GM06990 (cell line): ENCODE measurements around the gene CD6.

Experiments used
- DNase-seq: peaks from one replicate; pipeline ENCODE4 v3.0.0-alpha.2; 2011; ENCODE audit not compliant: insufficient read length; ENCODE audit errors: extremely low read depth
- H3K27me3 ChIP-seq: replicated peaks from 2 replicates; pipeline ENCODE4 v1.6.0; 2011; ENCODE audit warnings: low read length; ENCODE audit not compliant: control insufficient read depth, insufficient read depth
- H3K36me3 ChIP-seq: 2 replicates; pipeline ENCODE4 v1.5.1; 2011; ENCODE audit warnings: low read length; ENCODE audit not compliant: control insufficient read depth, insufficient read depth
- H3K4me3 ChIP-seq: replicated peaks from 2 replicates; pipeline ENCODE4 v1.5.1; 2011; ENCODE audit warnings: low read depth, mild to moderate bottlenecking, control low read depth, low read length
- TF ChIP-seq, protein P1 (sequence below): IDR thresholded peaks from 2 replicates; pipeline ENCODE4 v1.5.1; 2011; ENCODE audit warnings: low read length, control low read depth, mild to moderate bottlenecking, inconsistent platforms; ENCODE audit not compliant: insufficient read depth, poor library complexity, severe bottlenecking

The CD6 gene

GRCh38 chr11:61024938-61025820 is 53.7 kb downstream of the CD6 start:
- TF ChIP-seq, protein P1, sequence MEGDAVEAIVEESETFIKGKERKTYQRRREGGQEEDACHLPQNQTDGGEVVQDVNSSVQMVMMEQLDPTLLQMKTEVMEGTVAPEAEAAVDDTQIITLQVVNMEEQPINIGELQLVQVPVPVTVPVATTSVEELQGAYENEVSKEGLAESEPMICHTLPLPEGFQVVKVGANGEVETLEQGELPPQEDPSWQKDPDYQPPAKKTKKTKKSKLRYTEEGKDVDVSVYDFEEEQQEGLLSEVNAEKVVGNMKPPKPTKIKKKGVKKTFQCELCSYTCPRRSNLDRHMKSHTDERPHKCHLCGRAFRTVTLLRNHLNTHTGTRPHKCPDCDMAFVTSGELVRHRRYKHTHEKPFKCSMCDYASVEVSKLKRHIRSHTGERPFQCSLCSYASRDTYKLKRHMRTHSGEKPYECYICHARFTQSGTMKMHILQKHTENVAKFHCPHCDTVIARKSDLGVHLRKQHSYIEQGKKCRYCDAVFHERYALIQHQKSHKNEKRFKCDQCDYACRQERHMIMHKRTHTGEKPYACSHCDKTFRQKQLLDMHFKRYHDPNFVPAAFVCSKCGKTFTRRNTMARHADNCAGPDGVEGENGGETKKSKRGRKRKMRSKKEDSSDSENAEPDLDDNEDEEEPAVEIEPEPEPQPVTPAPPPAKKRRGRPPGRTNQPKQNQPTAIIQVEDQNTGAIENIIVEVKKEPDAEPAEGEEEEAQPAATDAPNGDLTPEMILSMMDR: no peak
- Histone ChIP-seq H3K36me3 (peaks cover 4% of the 10 kb centered on the region), H3K4me3 (no peak overlapping the region), H3K27me3 (no peaks in the 10 kb centered on the region)
- DNase-seq: no peak

DNA sequence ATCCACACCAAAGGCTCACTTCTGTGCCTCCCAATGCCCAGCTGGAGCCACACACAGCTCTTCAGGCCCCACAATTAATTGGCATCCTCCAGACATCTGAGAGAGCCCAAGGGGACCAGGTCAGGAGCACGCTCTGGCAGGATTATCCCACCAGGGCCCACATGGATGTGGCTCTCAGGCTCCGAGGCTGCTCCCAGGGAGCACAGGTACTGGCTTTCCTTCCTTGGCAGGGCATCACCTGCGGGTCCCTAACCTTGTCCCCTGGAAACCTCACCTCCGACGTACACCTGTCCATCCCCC is 54.3 kb downstream of the CD6 start:
- Histone ChIP-seq H3K27me3 (no peaks in the 10 kb centered on the region), H3K4me3 (no peak overlapping the region), H3K36me3 (peaks cover 5% of the 10 kb centered on the region)
- no peak for DNase-seq
- TF ChIP-seq, protein P1: no peak

DNA sequence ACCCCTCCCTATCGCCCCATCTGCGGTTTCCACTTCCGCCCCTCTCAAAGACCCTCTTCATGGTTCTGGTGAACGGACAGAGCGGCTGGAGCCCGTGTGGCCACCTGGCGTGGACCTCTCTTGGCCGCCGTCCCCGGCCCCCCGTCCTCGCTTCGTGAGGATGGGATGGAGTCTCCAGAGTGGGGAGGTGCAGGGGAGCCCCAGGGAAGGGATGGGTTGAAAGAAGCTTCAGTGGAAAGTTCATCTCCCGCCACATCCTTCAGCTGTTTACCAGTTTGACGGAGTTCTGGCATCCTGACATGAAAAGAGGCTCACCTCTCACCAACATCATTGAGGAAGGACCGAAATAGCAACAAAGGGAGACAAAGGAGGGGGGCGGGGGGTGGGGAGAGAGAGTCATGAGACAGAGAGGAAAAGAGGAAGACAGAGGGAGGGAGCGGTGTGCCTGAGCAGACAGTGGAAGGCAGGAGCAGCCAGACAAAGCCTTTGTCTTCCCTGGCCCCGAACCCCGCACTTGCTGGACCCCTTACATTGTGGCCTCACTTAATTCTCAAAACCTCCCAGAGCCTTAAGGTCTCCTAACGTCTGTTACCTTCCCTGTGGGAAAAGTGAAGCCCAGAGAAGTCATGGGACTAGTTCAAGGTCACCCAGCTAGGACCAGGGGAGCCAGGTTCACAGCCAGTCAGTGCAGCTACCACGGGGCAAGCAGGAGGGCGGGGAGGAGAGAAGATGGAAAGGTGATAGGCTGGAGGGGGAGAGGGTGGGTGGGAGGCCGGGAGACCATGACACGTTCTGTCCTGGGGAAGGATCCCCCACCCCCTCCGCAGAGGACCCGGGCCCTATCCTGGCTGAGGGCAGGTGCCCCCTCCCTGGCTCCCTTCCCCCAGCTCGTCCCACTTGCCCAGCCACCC is 54.9 kb downstream of the CD6 start:
- TF ChIP-seq, protein P1: no peak
- no peak overlapping the region for H3K4me3 ChIP-seq
- no peak for DNase-seq
- no peaks in the 10 kb centered on the region for H3K27me3 ChIP-seq
- H3K36me3 ChIP-seq: peaks cover 5% of the 10 kb centered on the region

- Histone ChIP-seq H3K36me3 (peaks cover 5% of the 10 kb centered on the region), H3K27me3 (no peaks in the 10 kb centered on the region), H3K4me3 (no peak overlapping the region)
- no peak for DNase-seq
- TF ChIP-seq, protein P1: no peak
These were observed 55.8 kb downstream of the CD6 start for GRCh38 chr11:61027141-61027840.

- TF ChIP-seq, protein P1: no peak
- Histone ChIP-seq H3K27me3 (no peaks in the 10 kb centered on the region), H3K36me3 (peaks cover 5% of the 10 kb centered on the region), H3K4me3 (no peak overlapping the region)
- DNase-seq: peak; percentile 62
These were observed 56.8 kb downstream of the CD6 start for GRCh38 chr11:61028135-61028729.
